GM19452 (cell line): ENCODE measurements around the gene ZBTB34.

Experiments
- ATAC-seq: cut with Tn5 transposase; IDR thresholded peaks from one replicate; pipeline ENCODE4 v1.9.1; 2021; ENCODE audit not compliant: unreplicated experiment

The ZBTB34 gene

GRCh38 chr9:126875756-126876510, 15.5 kb downstream of the ZBTB34 start:
- ATAC-seq: no peak

GRCh38 chr9:126876531-126876930, 16.1 kb downstream of the ZBTB34 start:
- ATAC-seq: no peak

- no peak for ATAC-seq
Measured at GRCh38 chr9:126877418-126877817, 17.0 kb downstream of the ZBTB34 start.

- no peak for ATAC-seq
Measured at GRCh38 chr9:126879288-126879687, 18.8 kb downstream of the ZBTB34 start.

GRCh38 chr9:126880226-126880946, 19.9 kb downstream of the ZBTB34 start:
- no peak for ATAC-seq

GRCh38 chr9:126880947-126881332, 20.5 kb downstream of the ZBTB34 start:
- no peak for ATAC-seq

GRCh38 chr9:126882746-126883145, 22.3 kb downstream of the ZBTB34 start:
- no peak for ATAC-seq

GRCh38 chr9:126883636-126884035, 23.2 kb downstream of the ZBTB34 start:
- no peak for ATAC-seq

GRCh38 chr9:126885131-126885641, 24.7 kb downstream of the ZBTB34 start:
- ATAC-seq: no peak

- no peak for ATAC-seq
Measured at GRCh38 chr9:126886034-126886822, 25.8 kb downstream of the ZBTB34 start.

GRCh38 chr9:126886897-126887296, 26.5 kb downstream of the ZBTB34 start:
- no peak for ATAC-seq

- no peak for ATAC-seq
Measured at GRCh38 chr9:126891676-126892075, 31.2 kb downstream of the ZBTB34 start.

GRCh38 chr9:126893079-126893478, 32.6 kb downstream of the ZBTB34 start:
- ATAC-seq: no peak

GRCh38 chr9:126894052-126894603, 33.7 kb downstream of the ZBTB34 start:
- no peak for ATAC-seq

- ATAC-seq: no peak
Measured at GRCh38 chr9:126902210-126902609, 41.8 kb downstream of the ZBTB34 start.

- ATAC-seq: no peak
Measured at GRCh38 chr9:126904586-126904985, 44.1 kb downstream of the ZBTB34 start.

- no peak for ATAC-seq
Measured at GRCh38 chr9:126906091-126906490, 45.7 kb downstream of the ZBTB34 start.

- ATAC-seq: no peak
Measured at GRCh38 chr9:126907058-126907457, 46.6 kb downstream of the ZBTB34 start.

GRCh38 chr9:126914458-126915280, 54.2 kb downstream of the ZBTB34 start, which contains the start of gene RALGPS1:
Gene RALGPS1 (plus strand): TSS chr9:126914782. CDS start chr9:126962290, 47,508 bp downstream.
- peak; percentile 99 for ATAC-seq

- no peak for ATAC-seq
Measured at GRCh38 chr9:126915281-126915816, 54.9 kb downstream of the ZBTB34 start.
